GM19238 (cell line): ENCODE measurements around the gene FXYD2.

Source experiments
- DNase-seq: peaks from one replicate; pipeline ENCODE4 v3.0.0; 2011; ENCODE audit warnings: low spot score; ENCODE audit not compliant: insufficient read length

The FXYD2 gene

DNA sequence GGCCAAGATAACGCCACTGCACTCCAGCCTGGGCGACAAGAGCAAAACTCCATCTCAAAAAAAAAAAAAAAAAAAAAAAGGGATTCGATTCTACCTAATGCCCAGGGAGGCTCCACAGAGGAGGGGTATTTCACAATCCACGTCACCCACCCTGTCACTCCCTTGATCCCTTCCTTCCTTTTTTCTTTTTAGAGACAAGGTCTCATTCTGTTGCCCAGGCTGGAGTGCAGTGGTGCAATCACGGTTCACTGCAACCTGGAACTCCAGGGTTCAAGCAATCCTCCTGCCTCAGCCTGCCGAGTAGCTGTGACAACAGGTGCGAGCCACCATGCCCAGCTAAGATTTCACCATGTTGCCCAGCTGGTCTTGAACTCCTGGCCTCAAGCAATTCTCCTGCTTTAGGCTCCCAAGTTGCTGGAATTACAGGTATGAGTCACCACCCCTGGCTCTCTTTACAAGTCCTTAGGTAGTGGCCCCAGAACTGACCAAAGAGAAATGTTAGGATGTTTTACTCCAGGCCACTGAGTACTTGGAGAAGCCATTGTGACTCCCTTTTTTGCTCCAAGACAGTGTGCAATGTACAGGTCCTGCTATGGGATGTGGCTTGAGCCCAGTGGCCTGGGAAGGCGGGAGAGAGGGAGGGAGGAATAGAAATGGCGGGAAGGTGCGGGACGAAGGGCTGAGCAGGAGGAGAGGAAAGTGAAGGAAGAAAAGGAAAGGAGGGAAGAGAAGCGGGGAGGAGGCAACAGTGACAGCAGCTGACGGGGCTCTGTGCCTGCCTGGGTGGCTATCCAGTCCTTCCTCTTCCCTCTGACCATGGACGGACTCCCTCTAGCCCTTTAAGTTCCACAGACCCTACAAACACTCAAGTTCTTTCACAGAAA, 11.8 kb upstream of the FXYD2 start:
- DNase-seq = no peak

DNA sequence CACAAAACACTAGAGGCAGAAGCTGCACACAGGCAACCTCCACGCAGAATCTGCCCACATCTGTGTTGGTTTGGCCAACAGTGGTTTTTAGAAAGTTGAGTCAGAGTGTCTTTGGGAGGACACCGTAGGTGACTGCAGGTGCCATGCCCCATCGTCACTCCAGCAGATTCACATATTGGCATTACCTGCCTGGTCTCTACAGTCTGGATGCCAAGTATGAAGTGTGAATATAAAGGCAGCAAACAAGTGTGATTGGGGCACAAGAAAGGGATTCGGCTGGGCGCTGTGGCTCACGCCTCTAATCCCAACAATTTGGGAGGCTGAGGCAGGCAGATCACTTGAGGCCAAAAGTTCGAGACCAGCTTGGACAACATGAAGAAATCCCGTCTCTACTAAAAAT, 11.0 kb upstream of the FXYD2 start:
- DNase-seq = no peak

DNA sequence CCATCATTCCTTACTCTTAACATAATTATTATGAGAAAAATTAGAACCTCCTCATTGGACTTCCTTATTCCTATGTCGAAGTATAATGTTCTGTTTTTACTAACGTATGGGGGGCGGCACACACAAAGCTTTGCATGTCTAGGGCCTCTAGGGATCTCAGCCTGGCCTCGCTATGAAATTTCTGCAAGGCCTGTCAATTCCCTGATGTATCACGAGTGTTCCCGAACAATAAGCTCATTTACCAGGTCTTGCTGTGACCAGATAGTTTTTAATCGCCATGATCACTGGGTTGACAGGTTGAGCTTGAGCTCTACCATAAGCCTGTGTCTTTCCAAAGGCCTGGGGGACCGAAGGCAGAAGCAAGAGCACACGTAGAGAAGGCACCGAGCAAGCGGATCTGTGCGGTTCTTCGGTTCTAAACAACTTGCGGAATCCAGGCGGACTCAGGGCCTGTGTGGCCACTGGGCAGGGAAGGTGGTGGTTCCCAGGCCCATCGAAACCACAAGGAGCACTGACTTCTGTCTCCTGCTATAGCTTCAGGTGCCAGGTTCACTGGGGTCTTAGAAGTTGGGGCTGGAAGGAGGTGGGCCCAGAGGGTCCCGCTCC, 10.4 kb upstream of the FXYD2 start:
- no peak for DNase-seq

DNA sequence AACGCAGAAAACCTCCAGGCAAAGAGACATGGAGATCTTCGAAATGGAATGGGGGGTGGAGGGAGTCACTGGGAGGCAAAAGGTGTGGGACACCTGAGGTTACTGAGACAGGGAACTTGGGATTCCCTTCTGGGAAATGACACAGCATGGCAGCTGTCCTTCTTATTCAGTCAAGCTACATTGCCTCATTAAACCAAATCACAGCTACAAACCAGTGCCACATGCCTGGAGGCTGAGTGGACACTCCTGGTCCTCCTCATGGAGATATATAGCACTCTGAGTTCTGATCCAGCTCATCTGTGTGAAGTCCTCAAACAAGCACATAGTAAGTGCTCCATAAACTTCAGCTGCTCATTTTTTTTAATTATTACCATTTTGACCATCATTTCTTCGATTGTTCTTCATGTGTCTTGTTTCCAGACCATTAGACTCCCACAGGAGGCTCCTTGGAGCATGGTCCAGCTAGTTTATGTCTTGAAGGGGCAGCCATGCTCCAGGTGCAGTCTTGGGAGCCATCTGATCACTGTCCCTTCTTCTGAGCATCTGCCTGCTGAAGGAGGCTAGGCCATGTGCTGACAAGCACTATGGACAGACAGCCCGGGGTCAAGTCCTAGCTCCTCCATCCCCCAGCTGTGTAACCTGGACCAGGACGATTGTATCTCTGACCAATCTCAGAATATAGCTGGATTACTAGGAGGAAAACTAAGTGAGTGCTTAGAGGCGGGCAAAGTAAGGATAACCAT, 9.7 kb upstream of the FXYD2 start:
- no peak for DNase-seq

DNA sequence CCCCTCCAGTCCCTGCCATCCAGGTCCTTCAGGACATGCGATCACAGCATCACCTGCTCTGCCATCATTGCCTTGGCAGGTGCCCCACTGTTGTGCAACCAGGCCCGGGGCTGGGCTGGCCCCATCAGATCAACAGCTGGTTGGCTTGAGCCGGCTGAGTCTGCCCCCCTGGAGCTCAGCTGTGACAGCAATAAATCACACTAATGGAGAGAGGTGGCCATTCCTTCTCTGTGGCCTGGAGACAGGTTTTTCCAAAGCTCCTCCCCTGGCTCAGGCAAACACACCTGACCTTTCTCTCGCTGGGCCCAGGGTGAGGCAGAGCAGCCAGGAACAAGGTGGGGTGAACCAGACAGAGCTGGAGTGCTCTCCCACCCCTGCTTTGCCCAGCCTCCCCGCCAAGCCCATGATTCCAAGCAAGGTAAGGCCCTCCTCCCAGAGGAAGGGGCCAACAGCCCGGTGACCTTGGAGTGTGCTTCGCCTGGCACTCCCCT, 8.9 kb upstream of the FXYD2 start:
- DNase-seq = no peak

DNA sequence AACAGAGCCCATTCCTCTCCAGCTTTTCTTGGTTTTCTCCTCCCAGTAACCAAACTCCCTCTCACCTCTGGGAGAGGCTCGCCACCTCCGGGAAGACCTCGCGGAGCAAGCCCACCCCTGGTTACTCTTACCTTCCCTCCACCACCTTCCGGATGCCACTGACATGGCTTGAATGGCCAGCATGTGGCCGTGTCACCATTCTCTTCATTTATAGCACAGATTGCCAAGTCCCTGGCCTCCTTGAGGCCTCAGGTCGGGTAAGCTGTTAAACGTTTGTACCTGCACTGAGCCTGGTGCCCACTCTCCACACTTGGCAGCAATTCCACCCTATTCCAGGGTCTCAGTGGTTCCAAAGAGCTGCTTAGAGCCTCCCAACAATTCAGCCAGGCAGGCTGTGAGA, 8.0 kb upstream of the FXYD2 start:
- DNase-seq = no peak

DNA sequence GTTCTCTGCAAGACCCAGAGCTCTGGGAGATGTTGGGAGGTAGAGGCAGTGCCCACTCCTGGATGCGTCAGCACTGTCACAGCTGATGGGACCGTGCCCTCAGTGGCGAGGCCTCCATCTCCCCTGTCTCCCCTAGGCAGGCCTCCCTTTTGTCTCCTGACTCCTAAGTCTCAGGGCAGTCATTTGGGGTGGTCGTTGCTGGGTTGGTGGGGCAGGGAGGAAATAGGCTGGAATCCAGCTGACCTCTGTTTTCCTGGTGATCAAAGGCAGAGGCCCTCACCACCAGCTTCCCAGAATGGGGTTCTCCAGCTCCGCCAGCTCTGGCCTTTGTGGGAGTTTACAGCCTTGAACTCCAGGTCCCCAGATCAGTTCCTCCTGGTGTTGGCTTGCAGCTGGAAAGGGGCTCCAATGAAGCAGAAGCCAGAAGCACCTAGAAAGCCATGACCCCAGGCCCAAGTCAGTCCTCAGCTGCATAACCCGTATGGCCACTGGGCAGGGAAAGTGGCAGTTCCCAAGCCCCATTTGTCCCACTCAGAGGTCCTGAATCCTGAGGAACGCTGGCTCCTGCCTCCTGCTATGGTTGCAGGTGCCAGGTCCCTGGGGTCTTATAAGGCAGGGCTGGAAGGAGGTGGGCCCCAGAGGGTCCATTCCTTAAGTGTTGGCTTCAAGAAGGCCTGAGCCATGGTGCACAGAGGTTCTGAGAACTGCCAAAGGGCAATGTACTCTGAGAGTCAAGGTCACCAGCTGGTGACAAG, 7.3 kb upstream of the FXYD2 start:
- no peak for DNase-seq

DNA sequence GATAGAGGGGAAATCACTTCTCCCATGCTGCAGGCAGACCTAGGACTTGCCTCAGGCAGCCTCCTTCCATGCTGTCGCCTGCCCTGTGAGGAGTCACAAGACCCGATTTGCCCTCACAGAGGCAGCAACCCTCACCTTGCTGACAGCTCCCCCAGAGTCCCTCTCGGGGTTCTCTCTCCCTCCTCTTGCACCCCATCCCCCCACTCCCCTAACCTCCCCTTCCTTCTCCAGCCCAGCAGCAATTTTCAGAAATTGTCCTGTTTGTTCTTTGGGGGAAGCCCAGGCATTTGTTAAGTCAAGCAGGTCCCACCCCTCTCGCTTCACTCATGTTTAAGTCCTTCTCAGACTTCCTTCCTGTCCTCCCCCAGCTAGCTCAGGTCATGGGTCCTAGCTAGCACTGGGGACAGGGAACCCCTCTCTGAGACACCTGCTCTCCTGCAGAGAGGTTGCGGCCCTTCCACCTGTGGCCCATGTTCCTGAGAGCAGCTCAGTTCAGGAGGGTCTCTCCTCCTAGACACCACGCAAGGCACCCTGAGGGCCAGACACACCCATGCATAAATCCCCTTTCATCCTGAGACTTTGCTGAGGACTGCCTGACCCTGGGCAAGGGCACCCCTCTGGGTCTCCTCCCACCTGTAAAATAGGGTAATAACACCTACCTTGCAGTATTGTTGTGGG, 6.3 kb upstream of the FXYD2 start:
- no peak for DNase-seq

DNA sequence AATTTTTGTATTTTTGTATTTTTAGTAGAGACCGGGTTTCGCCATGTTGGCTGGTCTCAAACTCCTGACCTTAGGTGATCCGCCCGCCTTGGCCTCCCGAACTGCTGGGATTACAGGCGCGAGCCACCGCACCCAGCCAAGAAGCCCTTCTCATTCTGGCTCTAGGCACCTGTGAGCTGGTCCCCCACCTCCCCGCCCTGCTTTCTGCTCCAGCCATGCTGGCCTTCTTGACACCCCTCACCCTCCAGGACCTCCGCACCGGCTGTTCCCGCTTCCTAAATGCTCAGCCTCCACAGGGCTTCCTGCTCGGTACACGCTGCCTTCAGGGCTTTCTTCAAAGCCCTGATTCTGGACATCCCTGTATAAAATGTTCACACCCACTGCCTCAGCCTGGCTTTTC, 5.5 kb upstream of the FXYD2 start:
- DNase-seq = no peak

DNA sequence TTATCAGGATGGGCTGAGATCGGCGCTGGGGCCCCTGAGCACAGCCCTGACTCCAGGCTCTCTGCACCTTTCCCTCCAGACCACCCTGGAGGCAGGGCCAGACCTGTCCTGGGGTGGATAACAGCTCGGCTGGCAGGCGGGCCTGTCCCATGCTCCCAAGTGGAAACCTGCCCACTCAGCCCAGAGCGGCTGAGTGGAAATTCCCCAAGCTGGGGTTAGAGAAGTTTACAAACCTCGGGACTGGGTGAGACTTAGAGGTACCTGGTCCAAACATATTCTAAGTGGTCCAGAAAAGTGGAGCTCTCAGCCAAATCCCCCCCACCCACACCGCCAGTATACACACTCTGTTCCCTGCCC, 4.8 kb upstream of the FXYD2 start:
- no peak for DNase-seq

DNA sequence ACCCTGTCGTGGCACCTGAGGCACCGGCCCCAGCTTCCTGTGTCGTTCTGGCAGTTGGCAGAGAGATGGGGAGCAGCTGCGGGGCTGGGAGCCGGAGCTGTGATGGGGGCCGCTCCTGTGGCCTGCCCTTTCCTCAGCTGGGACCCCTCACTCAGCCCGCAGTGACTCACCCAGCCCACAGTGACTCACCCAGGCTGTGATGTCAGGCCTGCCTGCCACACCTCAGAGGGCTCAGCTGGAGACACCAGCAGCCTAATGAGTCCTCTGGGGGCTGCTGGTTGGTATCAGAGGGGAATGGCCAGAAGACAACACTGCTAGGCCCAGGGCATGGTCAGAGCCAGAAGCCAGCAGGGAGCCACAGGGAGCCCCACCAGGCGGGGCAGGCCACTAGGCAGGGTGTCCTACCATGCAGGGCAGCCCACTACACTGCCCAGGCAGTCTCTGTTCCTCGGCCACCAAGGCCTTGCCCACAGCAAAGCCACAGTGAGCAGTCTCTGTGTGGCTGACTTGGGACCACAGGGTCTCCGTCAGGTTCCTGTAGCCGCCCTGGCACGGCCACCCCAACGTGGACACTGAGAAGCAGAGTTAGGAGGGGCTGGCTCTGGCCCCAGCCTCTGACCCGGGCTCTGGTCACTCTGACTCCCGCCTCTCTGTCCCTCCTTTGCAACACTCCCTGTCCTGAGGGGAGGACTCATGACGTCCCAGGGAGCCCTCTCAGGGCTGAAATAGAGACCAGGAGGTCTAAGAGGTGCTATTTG, 4.2 kb upstream of the FXYD2 start:
- no peak for DNase-seq

DNA sequence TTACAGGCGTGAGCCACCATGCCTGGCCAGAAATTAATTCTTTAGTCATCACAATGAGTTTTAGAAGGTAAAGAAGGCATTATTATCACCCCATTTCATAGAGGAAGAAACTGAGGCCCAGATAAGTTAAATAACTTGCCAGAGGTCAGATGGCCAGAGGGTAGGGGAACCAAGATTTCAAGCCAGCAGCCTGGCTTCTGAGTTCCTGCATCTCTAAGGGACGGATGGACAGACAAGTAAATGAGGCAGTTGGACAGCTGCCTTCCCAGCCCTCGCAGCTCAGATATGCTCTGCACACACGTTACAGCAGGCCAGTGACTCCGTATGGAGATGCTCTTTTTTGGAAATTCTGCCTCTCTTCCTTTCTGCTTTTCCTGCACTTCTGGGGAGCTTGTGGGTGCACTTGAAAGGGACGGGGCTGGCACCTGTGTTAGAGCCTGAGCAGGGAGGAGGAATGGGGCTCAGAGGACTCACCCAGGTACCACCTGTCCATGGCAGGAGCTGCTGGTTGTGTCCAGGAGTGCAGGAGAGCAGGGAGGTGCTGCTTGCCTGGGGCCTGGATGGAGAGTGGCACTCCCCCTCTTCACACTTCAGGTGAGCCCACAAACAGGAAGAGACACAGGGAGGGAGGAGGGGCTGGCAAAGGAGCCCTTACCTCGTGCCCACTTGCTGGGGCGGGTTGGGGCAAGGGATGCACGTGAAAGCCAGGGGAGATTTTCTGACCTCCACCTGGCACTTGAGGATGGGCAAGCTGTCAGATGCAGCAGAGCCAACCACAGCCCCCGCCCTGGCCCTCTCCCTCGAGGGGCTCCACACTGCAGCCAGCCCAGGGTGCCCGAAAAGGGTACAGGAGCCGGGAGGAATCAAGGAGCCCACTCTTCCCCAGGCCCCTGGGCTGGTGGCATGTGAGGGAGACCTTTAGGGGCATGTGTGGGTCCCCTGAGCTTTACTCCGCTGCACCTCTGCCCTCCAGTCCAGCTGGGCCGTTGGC, 3.3 kb upstream of the FXYD2 start:
- no peak for DNase-seq

DNA sequence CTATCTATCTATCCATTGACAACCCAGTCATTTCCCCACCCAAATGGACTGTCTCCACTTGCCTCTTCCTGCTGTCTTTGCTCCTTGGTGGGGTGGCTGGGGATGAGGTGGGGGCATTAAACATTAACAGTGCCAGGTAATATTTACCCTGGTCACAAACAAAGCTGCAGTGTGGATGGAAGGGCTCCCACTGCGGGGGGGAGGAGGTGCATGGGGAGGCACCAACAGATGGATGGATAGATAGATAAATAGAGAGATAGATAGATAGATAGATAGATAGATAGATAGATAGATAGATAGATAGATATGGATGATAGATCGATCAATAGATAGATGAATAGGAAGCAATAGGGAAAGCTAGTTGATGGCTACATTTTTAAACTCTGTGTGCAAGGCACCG, 2.3 kb upstream of the FXYD2 start:
- no peak for DNase-seq

DNA sequence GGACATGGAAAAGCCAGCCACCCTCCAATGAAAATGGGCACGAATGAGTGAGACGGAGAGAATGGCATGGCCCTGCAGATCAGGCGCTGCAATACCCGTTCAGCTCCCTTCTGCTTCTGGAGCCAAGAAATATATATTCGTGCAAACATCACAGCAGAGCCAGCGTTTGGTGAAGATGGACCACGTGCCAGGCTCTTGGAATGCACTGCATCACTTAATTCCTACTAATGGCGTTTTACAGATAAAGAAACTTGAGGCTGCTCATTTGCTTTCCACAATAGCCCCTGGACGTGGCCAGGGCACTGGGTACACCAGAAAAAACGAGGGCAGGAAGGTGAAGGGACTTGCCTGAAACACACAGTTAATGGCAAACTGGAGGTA, 1.6 kb upstream of the FXYD2 start:
- DNase-seq = no peak

DNA sequence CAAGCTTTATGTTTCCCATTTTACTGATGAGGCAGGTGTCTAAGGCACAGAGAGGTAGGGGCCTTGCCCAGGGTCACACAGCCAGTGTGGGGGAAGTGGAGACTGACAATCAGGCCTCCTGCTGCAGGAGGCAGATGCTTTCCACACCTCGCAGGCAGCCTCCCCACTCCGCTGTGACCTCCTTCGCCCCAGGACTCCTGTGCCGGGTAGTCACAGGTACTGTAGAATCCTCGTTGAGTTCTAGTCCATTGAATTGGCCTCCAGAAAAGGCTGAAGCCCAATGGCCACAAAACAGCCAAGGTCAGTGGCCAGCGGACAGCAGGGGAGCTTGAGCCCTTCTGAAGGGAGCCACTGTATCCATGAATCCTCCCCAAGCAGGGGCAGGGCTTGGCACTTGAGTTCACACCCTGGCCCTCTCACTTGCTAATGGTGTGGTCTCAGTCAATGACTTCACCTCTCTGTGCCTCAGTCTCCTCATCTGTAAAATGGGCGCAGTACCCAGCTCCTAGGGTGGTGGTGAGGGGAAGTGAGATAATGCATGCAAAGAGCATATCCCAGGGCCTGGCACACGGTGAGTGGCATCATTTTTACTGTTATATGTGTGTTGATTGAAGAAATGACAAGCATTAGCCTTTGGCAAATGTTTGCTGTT, 1.1 kb upstream of the FXYD2 start:
- no peak for DNase-seq

DNA sequence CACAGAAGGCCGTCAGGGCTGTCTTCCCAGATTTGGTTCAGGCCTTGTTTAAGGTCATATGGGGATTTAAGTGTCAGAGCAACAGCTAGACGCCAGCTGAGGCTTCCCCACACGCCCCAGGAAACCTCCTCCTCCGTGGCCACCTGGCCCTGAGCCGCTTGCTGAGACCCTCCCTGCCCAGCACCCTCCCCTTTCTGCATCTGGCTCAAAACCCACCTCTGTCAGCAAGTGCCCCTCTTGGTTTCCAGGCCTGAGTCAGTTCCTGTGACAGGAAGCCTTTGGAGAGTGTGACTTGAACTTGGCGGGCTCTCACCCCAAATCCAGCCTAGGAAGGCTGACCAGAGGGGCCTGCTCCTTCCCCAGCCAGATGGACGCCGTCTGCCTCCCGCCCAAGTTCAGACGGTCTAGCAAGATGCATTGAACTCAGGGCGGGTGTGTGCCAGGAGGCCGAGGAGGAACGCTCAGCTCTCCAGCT, 561 bp downstream of the FXYD2 start:
- DNase-seq = no peak

DNA sequence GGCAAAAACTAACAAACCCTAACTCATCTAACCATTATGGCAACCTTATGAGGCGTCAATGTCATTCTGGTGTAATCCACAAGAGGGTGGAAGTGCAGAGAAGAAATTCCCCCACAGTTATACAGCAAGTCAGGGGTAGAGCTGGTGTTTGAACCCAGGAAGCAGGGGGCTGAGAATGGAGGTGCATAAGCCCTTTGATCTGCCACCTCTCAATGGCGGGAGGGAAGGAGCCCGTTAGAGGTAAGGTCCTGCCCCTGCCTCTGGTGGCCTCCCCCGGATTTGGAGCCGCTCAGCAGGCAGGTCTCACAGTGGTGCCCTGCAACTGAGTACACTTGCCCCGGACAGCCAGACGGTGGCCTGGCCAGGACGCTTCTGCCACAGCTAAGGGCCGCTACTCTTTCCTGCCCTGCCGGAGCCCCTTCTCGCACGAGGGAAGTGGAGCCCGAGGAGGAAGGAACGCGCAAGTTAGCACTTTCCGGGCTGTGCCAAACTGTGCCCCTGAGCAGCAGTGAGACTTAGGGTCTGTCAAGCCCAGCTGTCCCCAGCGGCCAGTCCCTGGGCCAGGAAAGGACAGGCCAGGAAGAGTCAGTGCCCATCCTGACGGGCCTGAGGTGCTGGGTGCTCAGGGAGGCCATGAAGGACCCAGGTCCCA, 1.1 kb downstream of the FXYD2 start:
- no peak for DNase-seq
